BE2C (cell line): Measurements from ENCODE around the gene CHRNE.

Experiments used
- DNase-seq: peaks from one replicate; pipeline ENCODE4 v3.0.0-alpha.2; 2020
- H3K27me3 ChIP-seq: fragments of 250-450 bp; sonication (Bioruptor Pico); 2 replicates; pipeline ENCODE4 v1.5.1; 2020; ENCODE audit warnings: mild to moderate bottlenecking
- H3K36me3 ChIP-seq: fragments of 250-450 bp; sonication (Bioruptor Pico); 2 replicates; pipeline ENCODE4 v1.5.1; 2020; ENCODE audit warnings: mild to moderate bottlenecking
- H3K4me1 ChIP-seq: fragments of 250-450 bp; sonication (Bioruptor Pico); 2 replicates; pipeline ENCODE4 v1.5.1; 2020
- H3K4me3 ChIP-seq: 2 replicates; pipeline ENCODE4 v1.5.1; 2011; ENCODE audit warnings: low read depth, low read length
- H3K9me3 ChIP-seq: fragments of 250-450 bp; sonication (Bioruptor Pico); 2 replicates; pipeline ENCODE4 v1.5.1; 2020
- CTCF ChIP-seq: IDR thresholded peaks from 2 replicates; pipeline ENCODE4 v1.5.1; 2012; ENCODE audit warnings: mild to moderate bottlenecking, low read depth, low read length

Gene CHRNE

GRCh38 chr17:4856271-4856936 lies 46.5 kb downstream of the CHRNE start:
- H3K4me1 ChIP-seq: no peaks in the 10 kb centered on the region
- TF ChIP-seq CTCF: no peak
- H3K27me3 ChIP-seq: no peaks in the 10 kb centered on the region
- H3K9me3 ChIP-seq: no peaks in the 10 kb centered on the region
- H3K36me3 ChIP-seq: no peaks in the 10 kb centered on the region
- no peak overlapping the region for H3K4me3 ChIP-seq
- DNase-seq: no peak

DNA sequence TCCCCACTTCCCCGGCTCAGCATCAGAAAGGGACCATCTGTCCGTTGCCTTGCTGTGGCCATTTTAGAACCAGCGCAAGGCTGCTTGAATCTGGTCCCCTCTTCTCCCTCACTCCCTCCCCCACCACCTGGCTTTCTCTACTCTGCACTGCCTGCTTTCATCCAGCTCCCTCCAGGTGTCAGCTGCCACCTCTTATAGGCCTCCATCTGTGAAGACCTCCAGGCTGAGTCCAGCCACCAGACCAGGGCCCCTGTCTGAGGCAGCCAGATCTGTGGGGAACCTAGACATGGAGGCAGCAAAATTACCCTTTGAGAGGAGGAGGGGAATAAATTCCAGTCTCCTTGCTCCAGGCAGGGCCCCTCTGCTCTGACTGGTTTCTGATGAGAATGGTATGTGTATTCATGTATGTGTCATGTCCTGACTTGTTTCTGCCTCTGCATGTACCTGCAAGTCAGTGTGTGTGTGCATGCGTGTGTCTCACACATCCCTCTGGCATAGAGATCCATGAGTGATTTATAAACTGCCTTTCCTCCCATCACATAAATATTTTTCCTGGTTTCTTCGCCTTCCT lies 48.7 kb downstream of the CHRNE start:
- no peak for TF ChIP-seq CTCF
- no peak for DNase-seq
- Histone ChIP-seq H3K4me1 (no peaks in the 10 kb centered on the region), H3K9me3 (no peaks in the 10 kb centered on the region), H3K36me3 (no peaks in the 10 kb centered on the region), H3K27me3 (no peaks in the 10 kb centered on the region), H3K4me3 (no peak overlapping the region)

GRCh38 chr17:4853208-4853671 lies 49.7 kb downstream of the CHRNE start:
- no peaks in the 10 kb centered on the region for H3K27me3 ChIP-seq
- H3K4me1 ChIP-seq: no peaks in the 10 kb centered on the region
- no peak for TF ChIP-seq CTCF

GRCh38 chr17:4852567-4853207 lies 50.2 kb downstream of the CHRNE start:
- Histone ChIP-seq H3K36me3 (no peaks in the 10 kb centered on the region), H3K4me1 (no peaks in the 10 kb centered on the region), H3K27me3 (no peaks in the 10 kb centered on the region), H3K9me3 (no peaks in the 10 kb centered on the region), H3K4me3 (no peak overlapping the region)
- TF ChIP-seq CTCF: no peak
- DNase-seq: peak; percentile 22

More at GRCh38 chr17:4853208-4853671, 49.7 kb downstream of the CHRNE start:
- H3K4me3 ChIP-seq: no peak overlapping the region
- H3K36me3 ChIP-seq: no peaks in the 10 kb centered on the region
- no peak for DNase-seq
- no peaks in the 10 kb centered on the region for H3K9me3 ChIP-seq

DNA sequence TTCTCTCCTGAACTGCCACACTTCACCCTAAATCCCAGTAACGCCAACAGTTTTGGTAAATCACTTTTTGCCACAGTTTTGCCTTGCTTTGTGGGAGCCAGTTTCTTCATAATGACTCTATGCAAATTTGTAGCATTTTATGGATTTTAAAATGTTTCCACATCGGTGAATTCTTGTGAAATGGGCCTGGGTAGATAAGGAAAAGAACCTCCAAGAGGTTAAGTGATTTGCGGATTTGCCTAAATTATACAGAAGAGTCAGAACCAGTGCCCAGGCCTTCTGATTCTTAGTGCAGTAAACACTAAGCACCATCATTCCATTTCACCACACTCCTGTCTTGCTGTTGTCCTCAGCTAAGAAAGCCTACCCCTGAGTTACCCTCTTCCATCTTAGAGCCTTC lies 51.8 kb downstream of the CHRNE start:
- H3K4me1 ChIP-seq: no peaks in the 10 kb centered on the region
- DNase-seq: no peak
- no peaks in the 10 kb centered on the region for H3K36me3 ChIP-seq
- no peak for TF ChIP-seq CTCF
- no peak overlapping the region for H3K4me3 ChIP-seq
- H3K9me3 ChIP-seq: no peaks in the 10 kb centered on the region
- H3K27me3 ChIP-seq: no peaks in the 10 kb centered on the region

DNA sequence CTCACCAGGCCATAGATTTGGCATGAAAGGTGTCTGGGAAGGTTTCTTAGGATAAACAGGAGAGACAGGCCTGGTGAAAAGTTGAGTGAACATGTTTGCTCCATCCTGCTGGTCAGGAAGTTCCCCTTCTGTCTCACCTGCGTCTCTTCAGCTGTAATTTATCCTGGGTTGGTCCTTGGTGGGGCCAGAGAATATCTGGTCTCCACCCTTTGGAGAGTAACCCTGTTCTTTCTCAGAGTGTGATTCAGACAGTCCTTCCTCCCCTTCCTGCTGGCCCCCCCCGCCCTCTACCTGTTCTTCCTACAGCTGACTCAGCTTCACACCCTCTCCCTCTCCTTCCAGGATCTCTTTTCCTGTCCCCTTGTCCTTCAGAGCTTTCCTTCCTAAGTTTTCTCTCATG lies 52.7 kb downstream of the CHRNE start:
- Histone ChIP-seq H3K4me1 (no peaks in the 10 kb centered on the region), H3K27me3 (no peaks in the 10 kb centered on the region), H3K9me3 (no peaks in the 10 kb centered on the region), H3K4me3 (no peak overlapping the region), H3K36me3 (no peaks in the 10 kb centered on the region)
- no peak for TF ChIP-seq CTCF
- DNase-seq: no peak
